CD4-positive, alpha-beta T cell treated with Interleukin-4 for 1 hour (primary cell): ENCODE measurements around the gene TUBB2A.
"Not testable (repeated sequence)": the region's sequence is repeated elsewhere in the genome, so short reads cannot be mapped to it uniquely, and the experiment has no call there.

Experiments
- DNase-seq, 2 donors: peaks; one replicate each; pipeline ENCODE4 v3.0.0-alpha.2; 2020 to 2022

TUBB2A gene

DNA sequence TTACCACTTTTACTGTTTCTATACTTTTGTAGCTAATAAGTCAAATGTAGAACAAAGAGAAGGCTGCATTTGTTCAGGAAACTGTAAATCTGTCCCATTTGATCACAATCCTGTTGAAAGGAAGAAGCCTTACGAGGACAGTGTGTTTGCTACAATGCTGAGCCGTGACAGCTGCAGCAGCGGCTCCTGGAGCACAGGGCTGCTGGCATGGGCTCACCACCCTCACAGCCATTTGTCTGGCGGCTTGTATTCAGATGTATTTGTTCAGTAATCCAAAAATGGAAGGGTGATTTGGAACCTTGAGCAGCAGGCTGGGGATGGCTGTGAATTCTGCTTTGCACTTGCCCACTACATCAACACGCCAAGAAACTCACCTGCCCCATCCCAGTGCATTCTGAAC, 5.7 kb downstream of the TUBB2A start:
- DNase-seq, result no peak

DNA sequence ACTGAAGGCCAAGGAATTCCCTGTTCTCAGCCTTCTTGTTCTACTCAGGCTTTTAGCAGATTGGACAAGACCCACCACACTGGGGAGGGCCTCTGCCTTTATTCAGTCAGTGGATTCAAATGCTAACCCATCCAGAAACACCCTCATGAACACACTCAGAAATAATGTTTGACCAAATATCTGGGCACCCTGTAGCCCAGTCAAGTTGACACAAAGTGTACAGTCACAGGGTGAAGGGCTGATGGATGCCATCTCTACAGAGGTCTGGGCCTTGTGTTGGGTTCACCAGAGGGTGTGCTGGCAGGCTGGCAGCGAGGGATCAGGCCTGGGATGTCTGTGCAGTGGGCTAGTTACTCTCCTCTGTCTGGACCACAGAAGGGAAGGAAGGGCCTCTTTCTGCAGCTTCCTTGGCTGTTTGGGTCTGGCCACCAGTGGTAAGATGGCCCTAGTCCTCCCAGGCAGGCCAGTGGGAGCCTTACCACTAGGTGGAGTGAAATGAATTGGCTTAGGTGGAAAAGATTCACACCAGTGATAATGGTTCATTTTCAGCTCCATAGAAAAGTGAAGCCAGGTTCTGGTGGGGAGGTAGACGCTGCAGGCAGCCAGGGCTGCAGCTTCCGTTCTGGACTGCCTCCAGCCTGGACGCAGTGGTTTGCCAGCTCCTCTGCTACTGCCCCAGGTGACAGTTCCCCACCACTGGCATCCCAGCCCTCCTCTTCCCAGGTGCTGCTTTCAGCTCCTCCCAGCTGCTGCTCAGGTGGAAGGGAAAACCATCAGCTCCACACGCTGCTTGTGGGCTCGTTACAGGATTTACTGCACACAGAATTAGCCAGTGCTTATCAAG, 9.2 kb downstream of the TUBB2A start:
- no peak for DNase-seq

DNA sequence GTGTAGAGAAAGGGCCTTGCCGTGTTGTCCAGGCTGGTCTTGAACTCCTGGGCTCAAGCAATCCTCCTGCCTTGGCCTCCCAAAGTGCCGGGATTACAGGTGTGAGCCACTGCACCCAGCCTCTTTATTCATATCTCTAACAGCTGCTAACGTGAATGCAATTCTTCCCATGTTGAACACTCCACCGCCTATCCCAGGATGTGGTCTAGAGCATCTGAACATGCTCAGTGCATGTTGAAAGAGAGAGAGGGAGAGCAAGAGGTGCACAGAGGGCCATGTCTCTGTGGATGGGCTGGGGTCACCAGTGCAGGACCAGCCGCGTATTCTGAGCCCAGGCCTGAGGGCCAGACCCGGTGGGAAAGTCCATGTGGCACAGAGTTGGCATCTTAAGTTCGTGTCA, 12.8 kb downstream of the TUBB2A start:
- no peak for DNase-seq

DNA sequence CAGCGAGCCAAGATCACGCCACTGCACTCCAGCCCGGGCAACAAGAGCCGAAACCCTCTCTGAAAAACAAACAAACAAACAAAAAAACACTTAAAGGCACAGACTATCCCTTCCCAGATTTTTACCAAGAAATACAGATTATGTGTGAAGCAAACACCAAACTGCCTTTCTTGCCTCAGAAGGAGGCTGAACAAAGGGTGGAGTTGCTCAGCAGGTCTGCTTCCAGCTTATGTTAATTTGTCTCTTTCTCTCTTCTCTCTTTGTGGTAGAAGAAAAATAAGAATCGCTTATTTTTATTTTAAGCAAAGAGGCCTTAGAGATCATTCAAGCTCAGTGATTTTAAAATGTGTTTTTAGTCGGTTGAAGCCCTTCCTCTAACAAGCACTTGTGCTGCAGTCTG, 14.2 kb downstream of the TUBB2A start:
- DNase-seq, result no peak

DNA sequence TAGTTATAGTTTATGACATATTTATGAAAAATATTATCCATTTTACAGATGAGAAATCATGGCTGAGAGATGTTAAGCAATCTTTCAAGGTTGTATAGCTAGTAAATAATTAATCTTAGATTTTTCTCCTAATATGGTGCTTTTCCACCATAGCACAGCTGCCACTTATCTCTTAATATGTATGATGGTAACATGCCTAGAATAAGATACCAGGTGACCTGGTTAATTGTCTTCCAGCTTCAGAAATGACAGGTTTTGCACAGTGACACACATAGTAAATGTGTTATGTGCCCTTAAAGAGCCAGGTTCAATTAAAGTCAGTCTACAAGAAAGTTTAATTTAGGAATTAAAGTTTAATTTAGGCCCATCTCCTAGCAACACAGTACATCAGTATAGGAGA, 14.8 kb downstream of the TUBB2A start:
- no peak for DNase-seq

DNA sequence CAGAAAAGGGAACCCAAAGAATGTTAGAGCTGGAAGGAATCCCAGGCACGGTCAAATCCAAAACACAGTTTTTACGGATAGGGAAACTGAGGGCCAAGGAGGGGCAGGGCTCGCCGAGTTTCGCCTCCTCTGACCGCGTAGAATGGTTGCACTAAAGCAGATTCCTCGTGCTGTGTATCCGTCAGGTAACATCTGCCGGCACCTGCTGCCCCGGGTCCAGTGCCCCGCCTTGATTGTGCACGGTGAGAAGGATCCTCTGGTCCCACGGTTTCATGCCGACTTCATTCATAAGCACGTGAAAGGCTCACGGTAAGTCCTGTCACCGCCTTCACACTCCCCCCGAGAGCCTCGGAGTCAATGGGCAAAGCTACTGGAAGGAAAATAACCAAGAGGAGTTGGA, 17.1 kb downstream of the TUBB2A start:
- no peak for DNase-seq

DNA sequence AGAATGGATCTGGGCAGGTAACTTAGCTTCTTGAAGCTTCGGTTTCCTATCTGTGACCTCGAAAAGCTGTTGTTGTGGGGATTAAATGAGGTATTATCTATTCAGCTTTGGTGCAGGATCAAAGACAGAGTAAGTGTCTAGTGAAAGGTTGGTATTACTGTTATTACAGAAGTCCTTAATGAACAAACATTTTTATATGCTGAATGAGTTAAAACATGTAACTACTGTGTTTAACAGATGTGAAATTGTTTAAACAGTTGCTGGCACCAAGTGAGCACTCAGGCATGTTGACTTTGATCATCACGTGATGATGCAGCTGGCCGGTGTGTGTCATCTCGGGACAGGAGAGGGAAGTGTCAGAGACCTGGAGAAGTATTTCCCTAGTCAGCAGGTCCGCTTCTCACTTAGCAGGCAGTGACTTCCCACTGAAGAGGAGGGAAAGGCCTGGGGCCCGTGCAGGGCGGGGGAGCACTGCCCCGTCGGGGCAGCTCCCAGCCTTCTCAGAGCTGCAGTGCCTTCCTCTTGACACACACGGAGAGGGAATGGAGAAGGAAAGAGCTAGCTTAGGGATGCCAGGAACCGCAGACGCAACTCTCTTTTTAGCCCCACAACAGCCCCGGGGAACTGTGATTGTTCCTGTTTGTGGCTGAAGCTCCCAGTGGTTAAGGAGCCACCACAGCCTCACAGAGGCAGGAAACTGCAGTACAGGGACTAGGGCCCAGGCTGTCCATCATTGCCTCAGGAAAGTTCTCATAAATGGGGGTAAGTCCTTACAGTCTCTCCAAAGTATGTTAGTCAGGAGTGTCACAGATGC, 18.0 kb downstream of the TUBB2A start:
- peak in 1 of 2 donors; percentile 60 for DNase-seq

DNA sequence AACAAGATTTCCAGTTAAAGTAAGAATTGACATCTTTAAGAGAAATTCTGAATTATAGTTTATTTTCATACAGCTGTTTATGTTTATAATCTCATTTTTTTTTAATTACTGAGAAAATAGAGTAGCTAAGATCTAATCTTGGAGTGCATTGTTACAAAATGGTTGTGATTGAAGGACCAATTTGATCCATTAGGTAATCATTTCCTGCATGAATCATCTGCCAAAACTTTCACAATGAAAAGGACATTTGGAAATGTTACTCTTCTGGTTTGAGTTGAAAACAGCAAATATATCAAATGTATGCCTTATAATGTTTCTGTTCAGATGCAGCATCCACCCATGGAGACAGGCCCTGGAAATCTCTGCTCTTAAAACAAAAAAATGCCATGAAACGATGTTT, 19.0 kb downstream of the TUBB2A start:
- DNase-seq, result no peak

DNA sequence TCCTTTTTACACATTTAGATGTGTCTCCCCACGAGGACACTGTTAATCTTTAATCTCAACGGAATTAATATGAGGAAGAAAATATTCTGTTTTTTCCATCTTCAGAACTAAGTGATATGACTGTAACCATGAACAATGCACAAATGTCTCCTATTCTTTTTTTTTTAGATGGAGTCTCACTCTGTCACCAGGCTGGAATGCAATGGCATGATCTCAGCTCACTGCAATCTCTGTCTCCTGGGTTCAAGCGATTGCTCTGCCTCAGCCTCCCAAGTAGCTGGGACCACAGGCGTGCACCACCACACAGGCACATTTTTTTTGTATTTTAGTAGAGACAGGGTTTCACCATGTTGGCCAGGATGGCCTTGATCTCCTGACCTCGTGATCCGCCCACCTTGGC, 19.5 kb downstream of the TUBB2A start:
- DNase-seq, result not testable (repeated sequence)

DNA sequence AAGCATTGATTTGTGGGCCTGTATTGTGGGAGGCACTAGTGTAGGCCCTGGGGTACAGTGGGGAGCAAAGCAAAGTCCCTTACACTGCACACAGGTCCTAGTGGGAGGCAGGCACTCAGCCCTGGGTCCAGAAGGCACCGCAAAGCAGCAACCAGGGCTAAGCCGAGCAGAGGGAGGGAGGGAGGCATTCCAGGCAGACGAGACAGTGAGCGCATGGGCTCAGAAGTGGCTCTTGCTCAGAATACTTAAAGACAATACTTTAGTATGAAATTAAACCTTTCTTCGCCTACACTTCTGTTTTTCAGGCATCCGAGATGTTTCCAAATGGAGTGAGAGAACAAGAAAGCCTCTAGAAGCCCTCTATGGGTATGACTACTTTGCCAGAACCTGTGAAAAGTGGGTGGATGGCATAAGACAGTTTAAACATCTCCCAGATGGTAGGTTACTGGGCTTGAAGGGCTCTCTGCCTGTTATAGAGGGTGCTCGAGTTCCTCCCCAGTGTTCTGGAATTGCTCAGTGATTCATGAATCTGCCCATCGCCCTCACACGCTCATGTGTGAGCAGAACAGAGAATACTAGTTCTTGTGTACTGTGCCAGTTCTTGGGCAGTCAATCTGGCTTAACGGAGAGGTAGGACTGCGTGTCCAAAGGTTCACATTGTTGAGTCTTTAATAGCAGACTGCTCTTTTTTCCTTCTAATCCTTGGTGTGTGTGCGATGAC, 20.1 kb downstream of the TUBB2A start:
- no peak for DNase-seq

DNA sequence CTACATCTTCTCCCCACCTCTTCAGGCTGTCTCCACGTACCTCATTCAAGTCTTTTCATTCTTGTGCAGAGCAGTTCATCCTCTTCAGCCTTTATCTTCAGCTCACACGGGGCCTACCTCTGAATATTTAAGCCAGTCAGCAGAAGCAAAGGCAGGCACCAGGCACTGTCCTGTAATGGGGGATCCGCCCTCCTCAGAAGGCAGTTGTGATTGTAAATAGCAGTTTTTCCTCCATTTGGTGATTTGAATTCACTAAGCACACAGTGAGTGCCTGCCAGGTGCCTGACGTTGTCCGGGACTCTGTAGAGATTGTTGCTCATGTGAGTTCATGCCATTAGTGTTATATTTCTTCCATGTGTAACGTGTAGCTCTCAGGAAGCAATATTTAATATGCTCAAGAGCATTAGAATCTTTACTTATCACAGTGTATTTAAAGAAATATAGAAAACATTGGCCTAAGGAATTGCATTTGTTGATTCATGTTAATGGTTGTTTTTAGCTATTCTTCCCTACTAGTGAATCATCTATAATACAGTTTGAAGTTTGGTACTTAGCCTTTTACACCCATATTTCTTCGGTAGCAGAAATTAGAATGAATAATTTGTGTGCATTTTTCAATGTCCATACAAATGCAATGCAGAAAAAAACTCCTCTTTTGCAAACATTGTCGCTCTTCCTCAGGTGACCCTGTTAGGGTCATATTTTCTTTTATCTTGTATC, 20.9 kb downstream of the TUBB2A start:
- DNase-seq, result no peak

DNA sequence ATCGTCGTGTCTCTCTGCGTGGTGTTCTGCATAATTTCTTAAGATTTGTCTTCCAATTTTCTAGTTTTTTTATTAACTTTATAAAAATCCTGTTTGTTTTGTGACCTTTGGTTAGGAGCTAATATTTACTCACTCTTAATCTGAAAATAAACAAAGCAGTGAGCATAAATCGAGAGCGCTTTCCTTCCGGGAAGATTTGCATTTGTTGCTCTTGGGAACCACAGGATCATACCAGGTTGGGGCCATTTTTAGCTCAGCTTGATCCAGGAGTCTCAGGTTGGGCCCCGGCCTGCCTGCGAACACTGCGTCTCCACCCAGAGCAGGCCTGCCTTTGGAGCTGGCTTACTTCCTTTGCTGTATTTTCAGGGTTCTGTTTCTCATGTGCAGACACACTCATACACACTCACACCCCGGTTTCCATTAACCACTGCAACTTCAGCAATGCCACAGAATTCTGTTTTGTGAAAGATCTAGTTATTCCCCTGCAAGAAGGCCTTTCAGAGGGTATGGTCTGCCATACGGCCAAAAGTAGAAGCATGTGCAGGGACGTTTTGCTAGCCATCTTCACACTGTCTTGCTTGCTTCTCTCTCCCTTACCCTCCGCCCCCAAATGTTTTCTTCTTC, 21.6 kb downstream of the TUBB2A start:
- no peak for DNase-seq

DNA sequence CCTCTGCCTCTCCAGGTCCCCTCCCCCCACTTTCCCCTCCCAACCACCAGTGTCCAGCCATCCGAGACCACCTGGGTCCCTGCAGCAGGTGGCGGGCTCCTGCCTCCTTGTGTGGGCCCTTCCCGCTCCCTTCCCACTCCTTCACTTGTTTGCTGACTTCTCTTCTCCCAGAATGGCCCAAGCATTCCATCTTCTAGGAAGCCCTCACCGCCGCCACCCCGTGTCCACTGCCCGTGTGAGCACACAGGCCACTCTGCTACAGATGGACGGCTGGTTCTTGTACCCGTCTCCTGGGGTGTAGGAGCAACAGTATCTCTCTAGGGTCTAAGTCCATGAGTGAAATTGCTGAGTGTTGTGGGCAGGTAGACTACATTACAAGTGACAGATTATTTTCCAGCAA, 23.8 kb downstream of the TUBB2A start:
- DNase-seq, result no peak

DNA sequence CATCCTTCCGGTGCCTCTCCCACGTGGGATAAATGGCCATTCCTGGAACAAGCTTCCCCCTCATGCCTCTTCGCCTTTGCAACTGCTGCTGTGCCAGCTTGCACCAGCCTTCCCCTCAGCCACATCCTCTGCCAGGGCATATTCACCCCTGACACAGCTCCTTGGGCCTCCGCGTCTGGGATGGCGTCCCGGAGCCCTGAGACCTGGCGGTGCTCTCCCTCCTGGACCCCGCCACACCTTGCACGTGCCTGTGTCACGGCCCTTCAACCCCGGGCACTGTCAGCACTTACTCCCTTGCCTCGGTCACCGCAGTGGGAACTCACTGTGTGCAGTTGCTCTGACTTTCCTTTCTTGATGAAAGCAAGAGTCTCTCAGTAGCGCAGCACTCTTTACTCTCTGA, 25.6 kb downstream of the TUBB2A start:
- no peak for DNase-seq

DNA sequence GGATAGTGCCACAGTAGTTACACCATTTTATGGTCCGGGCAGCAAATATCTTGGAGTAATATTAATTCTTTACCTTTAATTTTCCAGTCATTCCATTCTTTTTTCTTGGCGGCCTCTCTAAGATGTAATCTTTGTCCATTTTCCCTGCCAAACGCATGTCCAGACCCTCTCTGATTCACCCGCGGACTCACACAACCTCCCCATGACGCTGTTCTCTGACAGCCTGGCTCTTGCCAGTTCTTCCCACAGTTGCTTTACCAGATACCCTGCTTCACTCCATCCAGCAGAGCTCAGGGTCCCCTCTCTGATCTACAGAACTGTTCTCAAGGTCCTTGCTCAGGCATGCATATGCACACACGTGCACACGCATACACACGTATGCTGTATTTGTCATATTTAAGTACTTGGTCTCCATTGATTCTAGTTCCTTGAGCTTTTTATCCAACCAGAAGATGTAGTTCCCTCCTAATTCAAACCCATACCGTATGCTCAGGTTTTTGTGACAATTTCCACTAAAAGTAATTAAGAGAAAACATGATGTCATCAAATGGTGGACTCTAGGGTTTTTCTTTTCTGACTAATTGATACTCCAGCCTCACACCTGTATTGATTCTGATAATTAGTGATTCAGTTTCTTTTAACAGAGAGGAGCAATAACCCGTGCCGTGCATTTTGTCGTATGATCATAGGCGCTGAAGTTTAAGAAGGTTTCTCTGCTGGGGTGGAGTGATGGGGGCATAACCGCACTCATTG, 28.8 kb downstream of the TUBB2A start:
- no peak for DNase-seq

DNA sequence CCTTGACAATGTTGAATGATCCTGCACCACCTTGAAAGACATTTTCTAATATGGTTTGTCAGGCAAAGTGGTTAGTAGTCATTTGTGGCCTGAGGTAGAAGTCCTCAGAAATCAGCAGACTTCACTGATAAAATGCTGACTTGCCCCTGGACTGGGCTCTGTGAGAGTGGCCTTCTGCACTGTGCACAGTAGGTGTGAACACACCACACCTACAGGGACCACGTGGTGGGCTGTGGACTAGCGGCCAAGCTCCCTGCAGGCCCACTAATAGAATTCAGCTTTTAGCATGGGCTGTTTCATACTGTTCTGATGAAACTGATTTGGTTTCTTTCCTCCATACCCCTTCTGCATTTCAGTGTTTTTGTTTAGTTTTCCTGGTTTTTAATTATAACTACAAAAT, 31.5 kb downstream of the TUBB2A start:
- DNase-seq, result no peak

DNA sequence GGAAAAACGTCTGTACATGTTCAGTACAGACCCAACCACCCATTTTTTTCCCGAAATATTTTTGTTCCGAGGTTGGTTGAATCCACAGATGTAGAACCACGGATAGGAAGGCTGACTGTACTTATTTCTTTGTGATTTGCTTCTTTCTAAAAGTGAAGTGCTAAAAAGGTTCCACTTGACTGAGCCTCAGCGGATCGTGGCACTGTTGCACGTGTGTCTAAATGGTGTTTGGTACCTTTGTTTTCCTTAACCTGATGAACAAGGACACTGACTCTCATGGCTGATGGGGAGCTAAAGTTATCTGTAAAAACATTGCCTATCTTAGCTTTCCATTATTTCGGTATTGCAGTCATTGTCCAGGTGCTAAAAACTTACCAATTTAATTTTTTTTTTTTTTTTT, 32.7 kb downstream of the TUBB2A start:
- no peak for DNase-seq

DNA sequence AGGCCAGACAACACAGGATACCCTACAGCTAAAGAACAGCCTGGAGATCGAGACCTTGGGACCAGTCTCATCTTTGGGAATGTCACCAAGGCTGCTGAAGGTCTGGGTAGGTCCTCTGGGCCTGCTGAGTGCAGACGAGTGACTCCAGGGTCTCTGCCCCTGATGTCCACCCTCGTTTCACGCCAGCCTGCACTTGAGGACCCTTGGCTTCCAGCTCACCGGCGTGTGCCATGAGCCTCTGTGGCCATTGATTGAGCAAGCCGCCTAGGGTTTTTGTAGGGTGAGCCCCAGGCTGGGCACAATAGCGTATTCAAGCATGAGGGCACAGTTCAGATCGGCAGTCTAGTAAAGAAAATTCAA, 34.5 kb downstream of the TUBB2A start:
- no peak for DNase-seq

DNA sequence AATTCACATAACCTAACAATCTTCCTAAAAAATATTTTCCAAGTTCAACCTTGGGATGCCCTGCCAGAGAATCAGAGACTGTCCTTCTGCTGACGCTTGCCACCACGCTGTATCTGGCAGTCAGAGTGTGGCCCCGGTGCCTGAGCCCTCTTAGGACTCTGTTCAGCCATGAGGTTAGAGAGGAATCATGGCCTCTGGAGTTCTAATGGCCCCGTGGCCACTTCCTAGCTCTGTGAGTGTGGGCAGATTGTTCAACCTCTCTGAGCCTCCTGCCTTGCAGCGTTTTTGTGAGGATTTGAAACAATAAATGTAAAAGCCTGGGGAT, 36.6 kb downstream of the TUBB2A start:
- no peak for DNase-seq

DNA sequence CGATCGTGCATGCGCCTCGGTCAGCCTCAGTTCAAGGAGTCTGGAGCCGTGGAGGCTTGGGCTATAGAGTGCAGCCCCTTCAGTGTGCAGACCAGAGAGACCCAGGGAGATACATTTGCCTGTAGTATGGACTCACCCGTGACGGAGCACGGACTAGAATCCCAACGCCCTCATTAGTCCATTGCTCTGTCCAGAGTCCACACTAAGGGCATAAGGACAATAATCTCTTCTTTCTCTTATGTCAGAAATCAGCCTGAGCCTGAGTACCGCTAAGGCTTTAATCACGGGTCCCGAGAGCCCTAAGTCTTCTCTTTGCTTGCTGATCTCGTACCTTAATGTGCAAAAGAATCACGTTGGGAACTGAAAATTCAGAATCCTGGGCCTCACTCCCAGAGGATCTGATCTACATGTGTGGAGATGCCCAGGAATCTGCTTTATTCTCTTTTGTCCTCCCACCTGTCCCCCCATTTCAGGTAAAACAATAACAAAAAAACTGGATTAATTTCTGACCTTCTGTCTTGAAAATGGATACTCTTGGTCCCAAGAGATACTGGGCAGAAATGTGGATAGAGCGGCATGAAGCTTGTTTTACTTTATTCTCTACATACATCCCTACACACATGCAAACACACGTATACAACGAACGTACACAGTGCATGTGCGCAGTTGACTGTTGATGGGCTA, 38.2 kb downstream of the TUBB2A start:
- DNase-seq, result no peak

DNA sequence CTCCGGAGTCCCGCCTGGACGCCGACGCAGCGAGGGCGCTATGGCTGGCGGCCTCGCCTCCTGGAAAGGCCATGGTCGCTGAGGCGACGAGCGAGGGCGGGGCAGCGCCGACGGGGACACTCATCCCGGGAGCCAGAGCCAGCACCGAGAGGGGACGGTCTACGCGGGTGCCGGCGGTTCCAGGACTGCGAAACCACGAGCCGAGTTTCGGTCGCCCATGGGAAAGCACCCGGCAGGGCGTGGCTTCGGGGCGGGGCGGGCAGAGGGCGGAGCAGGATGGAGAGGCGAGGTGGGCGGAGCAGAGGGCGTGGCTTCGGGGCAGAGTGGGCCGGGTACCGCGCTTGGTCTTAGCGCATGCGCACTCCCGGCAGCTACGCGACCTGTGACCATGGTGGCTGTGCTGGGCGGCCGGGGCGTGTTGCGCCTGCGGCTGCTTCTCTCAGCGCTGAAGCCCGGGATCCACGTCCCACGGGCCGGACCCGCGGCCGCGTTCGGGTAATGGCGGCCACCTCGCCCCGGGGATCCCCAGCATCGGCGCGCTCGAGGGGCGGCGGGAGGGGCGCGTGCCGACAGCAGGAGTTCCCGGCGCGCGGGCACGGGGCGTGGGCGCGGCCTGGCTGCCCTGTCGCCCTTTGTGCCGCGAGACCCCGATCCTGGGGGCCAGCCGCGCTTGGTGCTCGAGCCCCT, 38.8 kb downstream of the TUBB2A start, which contains the start of gene BPHL:
Gene BPHL (plus strand): TSS at position 359 of the 687 bp plus-strand sequence. CDS start 30 bp downstream, at position 389.
- peak; percentile 97 to 98 for DNase-seq
